Ureter (tissue), 1 donor: Measurements from ENCODE around the gene ETF1. TPM values are rescaled to one million over a fixed set of nuclear protein-coding genes. Genes with fewer than 3 reads are reported as not detected.
A peak's percentile ranks its signal among the peaks of the same experiment; 100 is the strongest.
"Not testable (repeated sequence)": the region's sequence is repeated elsewhere in the genome, so short reads cannot be mapped to it uniquely, and the experiment has no call there.

Source experiments
- DNase-seq: peaks from one replicate; pipeline ENCODE4 v3.0.0-alpha.2; 2020; ENCODE audit warnings: low spot score
- total RNA-seq: library from RNA; stranded (reverse); gene quantifications from one replicate; pipeline ENCODE4 v1.2.4, GENCODE V29; 2023
- donor health status: DM: yes; HTN: yes; CAD: no.

Gene ETF1
- total RNA-seq, 1 donor from 2014 or later: 112 TPM

DNA sequence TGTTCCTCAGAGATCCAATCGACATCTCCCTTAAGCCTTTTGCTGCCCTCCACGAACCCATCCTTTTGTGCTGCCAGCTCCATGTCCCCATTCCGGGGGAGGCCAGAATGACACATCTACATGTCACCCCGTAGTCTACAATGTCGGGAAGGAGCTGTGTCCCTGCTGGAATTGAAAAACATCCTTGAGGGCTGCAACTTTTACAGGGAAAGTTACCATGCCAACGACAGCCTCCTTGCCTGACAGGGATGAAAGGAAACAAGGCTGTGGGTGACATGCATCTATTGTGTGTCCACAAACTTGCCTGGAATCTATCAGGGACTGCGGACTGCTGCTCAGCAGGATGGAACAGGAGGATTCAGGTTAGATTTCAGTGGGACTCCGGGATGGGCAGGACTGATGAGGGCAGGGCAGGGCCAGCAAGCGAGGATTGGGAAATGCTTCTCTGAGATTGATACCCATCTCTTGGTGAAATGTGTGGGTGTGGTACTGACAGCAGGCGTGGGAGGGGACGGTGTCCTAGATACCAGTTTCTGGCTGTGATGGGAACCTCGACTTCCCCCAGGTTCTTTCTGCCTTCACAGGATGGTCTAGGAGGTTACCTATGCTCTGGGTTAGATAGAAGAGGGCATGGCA is 52.3 kb downstream of the ETF1 start:
- DNase-seq: no peak

DNA sequence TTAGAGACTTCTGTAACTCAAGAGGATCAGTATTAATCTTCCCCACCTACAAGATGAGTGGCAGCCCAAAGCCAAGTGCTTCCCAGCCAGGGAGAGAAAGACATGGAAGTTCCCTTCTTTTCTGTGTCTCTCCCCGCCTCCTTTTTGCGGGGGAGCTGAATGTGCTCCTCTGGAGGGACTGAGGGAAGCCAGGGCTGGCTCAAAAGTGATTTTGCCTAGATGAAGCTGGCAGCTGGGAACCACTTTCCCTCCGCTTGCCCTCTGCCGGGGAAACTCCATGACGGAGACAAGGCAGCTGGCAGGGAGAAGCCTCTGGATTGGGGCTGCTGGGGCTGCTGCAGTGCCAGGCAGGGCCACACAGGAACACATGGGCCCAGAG is 53.4 kb downstream of the ETF1 start:
- DNase-seq: no peak

DNA sequence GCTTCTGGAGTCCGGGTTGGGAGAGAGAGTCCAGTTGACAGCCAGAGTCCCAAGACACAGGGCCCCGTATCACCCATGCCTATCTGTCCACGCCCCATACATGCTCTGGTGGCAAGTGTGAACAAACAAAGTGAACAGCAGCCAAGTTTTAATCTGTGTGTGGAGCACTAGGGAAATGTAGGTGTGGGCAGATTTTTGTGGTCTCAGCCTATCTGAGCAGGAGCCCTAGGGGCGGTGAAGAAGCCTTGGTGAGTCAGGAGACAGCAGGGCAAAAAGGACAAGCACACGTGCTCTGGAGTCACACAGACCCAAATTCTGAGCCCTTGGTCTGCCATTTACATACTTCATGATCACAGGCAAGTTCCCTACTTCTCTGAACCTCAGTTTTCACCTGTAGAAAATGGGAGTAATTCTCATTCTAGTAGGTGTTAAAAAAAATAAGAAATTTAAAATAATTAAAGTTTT is 54.5 kb downstream of the ETF1 start:
- DNase-seq: no peak

DNA sequence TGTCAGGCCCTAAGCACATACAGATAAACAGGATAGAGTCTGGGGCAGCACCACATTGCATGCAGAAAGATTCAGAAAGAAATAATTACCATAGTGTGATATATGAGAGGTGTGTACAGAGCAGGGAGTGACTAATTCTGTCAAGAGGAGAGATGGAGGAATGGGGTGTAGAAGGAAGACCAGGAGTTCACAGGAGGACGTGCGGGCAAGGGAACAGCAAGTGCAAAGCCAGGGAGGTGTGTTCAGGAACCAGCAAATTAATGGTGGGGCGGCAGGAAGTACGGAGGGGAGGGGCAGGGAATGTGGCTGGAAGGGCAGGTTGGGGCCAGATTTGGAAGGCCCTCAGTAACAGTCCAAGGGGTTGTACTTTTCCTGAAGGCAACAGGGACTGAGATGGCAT is 60.4 kb downstream of the ETF1 start:
- DNase-seq: peak; percentile 54

DNA sequence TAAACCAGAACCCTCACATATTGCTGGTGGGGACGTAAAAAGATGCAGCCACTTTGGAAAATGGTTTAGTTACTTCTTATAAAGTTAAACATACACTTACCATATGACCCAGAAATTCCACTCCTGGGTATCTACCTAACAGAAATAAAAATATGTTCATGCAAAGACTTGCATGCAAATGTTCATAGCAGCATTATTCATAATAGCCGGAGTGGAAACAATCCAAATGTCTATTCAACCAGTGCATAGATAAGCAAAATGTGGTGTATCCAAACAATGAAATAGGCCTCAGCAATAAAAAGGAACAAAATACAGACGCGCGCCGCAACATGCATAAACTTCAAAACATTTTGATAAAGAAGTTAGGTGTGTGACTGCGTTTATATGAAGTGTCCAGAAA is 66.1 kb downstream of the ETF1 start:
- no peak for DNase-seq

DNA sequence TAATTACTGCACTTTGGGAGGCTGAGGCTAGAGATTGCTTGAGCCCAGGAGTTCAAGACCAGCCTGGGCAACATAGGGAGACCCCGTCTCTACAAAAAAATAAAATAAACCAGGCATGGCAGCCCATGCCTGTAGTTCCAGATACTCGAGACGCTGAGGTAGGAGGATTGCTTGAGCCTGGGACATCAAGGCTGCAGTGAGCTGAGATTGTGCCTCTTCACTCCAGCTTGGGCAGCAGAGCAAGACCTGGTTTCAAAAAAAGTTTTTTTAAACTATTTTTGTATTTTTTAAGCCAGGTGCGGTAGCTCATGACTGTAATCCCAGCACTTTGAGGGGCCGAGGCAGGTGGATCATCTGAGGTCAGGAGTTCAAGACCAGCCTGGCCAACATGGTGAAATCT is 69.9 kb downstream of the ETF1 start:
- not testable (repeated sequence) for DNase-seq

DNA sequence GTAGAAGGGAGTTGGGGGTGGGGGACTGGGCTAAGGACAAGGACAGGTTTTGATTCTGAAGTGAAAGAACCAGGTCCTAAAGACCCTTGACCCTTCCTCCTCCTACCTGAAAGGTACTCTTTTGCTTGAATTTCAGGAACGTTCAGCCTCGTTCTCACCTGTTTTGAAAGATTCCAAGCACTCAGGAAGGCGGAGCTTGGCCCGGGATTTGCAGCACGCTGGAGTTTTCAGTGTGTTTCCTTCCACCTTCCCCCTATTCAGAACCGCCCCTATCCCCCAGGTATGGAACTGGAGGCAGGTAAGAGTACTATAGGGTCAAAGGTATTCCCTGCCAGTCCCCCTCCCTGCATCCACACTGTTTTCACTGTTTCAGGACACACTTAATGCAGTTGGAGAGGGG is 70.7 kb downstream of the ETF1 start:
- DNase-seq: no peak

DNA sequence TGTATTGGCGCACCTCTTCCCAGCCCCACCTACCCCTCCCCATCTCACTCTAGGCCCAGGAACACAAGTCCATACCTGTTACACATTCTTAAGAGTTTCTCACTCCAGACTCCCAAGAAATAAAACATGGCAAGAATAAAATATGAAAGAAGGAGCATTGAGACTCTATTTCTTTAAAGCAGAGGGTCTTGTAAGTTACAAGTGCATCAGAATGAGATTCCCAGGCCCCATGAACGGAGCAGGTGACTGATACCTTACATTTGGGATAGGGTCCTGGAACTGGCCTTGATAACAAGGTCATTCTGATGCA is 72.0 kb downstream of the ETF1 start:
- DNase-seq: no peak

DNA sequence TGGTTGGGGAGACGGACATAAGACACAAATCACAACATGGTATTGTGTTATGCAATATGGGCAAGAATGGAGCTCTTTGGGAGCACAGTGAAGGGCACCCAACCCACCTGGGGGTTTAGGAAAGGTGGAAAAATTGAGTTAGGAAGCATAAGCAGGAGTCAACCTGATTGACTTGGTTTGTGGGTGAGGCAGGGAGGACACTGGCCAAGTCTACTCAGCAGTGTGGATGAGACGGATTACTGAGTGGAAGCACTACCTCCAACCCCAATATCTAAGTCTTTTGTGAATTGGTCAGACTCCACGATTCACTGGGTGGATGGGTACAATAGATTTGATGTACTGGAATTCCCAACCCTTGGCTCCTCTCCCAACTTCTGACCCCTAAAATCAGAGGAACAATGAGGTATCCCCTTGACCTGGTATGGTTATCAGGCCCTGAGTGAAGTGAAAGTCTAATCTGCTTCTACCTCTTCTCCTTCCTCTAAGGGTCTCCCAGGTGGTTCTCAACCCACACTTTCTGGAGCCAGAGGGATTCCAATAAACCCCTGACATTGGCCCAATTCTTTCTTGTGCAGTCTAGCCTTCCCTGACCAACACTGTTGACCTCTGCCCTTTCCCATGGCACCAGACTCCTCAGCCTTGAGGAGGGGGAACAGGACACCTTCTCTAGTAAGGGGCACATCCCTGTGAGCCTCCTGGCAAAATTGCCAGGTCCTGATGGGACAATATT is 72.5 kb downstream of the ETF1 start:
- DNase-seq: no peak

DNA sequence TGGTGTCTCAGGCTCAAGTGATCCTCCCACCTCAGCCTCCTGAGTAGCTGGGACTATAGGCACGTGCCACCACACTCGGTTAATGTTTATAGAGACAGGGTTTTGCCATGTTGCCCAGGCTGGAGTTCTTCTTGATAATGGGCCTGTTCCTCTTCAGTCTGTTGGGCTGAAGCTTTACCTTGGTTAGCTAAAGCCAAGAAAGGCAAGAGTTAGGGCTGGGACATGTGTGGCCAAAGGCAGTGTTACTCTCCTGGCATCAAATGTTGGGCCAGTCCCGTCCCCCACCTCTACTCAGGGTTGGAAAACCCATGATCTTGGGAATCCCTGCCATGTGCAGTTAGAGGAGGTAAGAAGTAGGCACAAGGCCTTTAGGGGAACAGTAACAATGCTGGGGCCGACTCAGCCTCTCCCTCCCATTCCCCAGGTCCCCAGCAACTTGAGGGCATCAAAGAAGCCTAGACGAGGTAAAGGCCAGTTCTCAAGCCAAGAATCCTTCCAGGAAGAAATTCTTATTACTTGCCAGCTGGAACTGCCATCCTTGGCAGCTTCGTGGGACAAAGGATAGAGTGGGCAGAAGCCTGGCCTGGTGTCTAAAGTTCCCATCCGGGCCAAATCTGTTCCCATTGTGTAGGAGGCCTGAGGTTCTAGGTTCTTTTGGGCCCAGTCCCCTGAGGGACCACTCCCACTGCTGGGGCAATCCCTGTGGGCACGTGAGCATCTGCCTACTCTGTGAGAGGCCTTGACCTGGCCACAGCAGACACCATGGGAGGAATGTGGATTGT is 73.3 kb downstream of the ETF1 start:
- no peak for DNase-seq

DNA sequence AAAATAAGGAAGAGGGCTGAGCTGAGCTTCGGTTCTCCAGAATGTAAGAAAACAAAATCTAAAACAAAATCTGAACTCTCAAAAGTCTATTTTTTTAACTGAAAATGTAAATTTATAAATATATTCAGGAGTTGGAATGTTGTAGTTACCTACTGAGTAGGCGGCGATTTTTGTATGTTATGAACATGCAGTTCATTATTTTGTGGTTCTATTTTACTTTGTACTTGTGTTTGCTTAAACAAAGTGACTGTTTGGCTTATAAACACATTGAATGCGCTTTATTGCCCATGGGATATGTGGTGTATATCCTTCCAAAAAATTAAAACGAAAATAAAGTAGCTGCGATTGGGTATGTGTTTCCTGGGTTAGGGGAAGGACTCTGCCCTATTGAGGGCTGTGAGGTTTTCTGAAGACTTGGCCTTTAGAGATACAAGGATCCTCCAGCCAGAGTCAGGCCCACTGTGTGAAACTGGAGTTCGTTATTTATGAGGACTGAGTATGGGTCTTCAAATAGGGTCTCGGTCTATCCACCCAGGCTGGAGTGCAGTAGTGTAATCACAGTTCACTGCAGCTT is 74.0 kb downstream of the ETF1 start:
- no peak for DNase-seq

DNA sequence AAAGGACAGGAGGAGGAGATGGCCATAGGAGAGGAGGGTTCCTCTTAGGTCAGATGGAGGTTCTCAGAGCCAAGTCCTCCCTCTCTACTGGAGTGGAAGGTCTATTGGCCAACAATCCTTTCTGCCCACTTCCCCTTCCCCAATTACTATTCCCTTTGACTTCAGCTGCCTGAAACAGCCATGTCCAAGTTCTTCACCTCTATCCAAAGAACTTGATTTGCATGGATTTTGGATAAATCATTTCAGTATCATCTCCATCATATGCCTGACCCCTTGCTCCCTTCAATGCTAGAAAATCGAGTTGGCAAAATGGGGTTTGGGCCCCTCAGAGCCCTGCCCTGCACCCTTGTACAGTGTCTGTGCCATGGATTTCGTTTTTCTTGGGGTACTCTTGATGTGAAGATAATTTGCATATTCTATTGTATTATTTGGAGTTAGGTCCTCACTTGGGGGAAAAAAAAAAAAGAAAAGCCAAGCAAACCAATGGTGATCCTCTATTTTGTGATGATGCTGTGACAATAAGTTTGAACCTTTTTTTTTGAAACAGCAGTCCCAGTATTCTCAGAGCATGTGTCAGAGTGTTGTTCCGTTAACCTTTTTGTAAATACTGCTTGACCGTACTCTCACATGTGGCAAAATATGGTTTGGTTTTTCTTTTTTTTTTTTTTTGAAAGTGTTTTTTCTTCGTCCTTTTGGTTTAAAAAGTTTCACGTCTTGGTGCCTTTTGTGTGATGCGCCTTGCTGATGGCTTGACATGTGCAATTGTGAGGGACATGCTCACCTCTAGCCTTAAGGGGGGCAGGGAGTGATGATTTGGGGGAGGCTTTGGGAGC is 74.7 kb downstream of the ETF1 start:
- no peak for DNase-seq

DNA sequence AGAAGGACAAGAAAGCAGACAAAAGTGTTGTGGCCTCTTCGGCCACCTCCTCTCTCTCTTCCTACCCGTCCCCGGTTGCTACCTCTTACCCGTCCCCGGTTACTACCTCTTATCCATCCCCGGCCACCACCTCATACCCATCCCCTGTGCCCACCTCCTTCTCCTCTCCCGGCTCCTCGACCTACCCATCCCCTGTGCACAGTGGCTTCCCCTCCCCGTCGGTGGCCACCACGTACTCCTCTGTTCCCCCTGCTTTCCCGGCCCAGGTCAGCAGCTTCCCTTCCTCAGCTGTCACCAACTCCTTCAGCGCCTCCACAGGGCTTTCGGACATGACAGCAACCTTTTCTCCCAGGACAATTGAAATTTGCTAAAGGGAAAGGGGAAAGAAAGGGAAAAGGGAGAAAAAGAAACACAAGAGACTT is 75.3 kb downstream of the ETF1 start:
- no peak for DNase-seq

DNA sequence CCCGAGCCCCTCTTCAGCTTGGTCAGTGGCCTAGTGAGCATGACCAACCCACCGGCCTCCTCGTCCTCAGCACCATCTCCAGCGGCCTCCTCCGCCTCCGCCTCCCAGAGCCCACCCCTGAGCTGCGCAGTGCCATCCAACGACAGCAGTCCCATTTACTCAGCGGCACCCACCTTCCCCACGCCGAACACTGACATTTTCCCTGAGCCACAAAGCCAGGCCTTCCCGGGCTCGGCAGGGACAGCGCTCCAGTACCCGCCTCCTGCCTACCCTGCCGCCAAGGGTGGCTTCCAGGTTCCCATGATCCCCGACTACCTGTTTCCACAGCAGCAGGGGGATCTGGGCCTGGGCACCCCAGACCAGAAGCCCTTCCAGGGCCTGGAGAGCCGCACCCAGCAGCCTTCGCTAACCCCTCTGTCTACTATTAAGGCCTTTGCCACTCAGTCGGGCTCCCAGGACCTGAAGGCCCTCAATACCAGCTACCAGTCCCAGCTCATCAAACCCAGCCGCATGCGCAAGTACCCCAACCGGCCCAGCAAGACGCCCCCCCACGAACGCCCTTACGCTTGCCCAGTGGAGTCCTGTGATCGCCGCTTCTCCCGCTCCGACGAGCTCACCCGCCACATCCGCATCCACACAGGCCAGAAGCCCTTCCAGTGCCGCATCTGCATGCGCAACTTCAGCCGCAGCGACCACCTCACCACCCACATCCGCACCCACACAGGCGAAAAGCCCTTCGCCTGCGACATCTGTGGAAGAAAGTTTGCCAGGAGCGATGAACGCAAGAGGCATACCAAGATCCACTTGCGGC is 75.9 kb downstream of the ETF1 start:
- DNase-seq: no peak

DNA sequence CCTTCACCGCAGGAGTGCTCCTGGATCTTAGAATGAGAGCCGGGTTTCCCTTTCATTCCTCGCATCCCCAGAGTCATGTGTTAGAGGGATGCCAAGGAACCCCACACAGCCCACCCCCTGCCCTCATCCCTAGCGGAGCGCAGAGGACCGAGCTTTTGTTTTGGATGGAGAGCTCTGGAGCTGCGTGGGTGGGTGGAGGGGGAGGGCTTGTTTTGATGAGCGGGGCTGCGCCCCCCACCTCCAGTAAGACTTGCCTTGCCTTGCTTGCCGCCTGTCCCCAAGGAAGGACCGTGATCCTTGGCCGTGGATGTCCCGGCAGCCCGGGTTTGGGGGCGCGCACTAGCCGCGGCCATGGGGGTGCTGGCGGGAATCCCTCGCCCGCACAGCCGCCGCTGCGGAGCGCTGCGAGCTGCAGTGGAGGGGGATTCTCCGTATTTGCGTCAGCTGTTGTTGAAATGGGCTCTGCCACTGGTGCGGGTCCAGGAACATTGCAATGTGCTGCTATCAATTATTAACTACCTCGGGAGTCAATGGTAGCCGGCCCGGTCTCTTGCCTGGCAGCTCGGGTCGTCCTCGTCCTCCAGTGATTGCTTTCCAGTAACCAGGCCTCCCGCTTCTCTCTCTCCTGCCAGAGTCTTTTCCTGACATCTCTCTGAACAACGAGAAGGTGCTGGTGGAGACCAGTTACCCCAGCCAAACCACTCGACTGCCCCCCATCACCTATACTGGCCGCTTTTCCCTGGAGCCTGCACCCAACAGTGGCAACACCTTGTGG is 76.7 kb downstream of the ETF1 start:
- DNase-seq: no peak

DNA sequence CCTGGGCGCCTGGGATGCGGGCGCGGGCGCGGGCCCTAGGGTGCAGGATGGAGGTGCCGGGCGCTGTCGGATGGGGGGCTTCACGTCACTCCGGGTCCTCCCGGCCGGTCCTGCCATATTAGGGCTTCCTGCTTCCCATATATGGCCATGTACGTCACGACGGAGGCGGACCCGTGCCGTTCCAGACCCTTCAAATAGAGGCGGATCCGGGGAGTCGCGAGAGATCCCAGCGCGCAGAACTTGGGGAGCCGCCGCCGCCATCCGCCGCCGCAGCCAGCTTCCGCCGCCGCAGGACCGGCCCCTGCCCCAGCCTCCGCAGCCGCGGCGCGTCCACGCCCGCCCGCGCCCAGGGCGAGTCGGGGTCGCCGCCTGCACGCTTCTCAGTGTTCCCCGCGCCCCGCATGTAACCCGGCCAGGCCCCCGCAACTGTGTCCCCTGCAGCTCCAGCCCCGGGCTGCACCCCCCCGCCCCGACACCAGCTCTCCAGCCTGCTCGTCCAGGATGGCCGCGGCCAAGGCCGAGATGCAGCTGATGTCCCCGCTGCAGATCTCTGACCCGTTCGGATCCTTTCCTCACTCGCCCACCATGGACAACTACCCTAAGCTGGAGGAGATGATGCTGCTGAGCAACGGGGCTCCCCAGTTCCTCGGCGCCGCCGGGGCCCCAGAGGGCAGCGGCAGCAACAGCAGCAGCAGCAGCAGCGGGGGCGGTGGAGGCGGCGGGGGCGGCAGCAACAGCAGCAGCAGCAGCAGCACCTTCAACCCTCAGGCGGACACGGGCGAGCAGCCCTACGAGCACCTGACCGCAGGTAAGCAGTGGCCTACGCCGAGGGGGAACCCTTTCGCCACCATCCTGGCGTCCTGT is 77.5 kb downstream of the ETF1 start, which contains the start of gene EGR1:
Gene EGR1 (plus strand): TSS at position 219 of the 864 bp plus-strand sequence. CDS start 283 bp downstream, at position 502.
- peak; percentile 95 for DNase-seq

DNA sequence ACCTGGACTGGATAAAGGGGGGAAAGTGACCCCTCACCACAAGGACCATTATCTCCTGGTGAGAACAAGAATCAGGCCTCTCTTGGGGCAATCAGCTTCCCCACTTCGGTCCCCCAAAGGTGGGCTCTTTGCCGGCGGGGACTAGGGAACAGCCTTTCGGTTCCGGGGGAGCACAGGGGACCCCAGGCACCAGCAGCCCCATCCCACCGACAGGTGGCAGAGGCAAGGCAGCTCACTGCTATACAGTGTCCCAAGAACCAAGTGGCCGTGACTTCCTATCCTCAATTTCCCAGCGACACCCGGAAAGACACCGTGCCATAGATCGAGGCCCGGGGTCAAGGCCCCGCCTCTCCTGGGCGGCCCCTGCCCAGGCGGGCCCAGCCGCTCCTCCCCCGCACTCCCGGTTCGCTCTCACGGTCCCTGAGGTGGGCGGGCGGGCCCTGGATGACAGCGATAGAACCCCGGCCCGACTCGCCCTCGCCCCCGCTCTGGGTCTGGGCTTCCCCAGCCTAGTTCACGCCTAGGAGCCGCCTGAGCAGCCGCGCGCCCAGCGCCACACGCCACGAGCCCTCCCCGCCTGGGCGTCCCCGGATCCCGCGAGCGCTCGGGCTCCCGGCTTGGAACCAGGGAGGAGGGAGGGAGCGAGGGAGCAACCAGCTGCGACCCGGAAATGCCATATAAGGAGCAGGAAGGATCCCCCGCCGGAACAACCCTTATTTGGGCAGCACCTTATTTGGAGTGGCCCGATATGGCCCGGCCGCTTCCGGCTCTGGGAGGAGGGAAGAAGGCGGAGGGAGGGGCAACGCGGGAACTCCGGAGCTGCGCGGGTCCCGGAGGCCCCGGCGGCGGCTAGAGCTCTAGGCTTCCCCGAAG is 78.4 kb downstream of the ETF1 start:
- DNase-seq: peak; percentile 98

DNA sequence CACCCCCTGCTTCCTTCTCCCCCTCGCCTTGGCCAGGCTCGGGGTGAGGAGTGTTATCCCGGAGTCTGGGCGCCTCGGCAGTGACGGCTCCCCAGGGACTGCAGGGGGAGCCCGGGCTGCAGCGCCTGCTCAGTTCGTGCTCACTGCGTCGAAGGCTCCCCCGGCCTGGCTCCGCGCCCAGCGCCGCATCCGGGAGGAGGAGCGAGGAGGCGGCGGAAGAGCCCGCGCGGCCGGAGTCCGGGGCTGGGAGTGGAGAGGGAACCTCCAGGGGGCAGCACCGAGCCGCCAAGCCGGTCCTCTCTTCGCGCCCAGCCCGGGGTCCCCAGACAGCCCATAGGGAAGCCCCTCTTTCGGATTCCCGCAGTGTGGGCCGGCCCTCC is 79.0 kb downstream of the ETF1 start:
- DNase-seq: peak; percentile 97
